Measurements from ENCODE around the gene NES.

The NES gene

GRCh38 chr1:156643778-156644092 lies 33.5 kb downstream of the NES start:
- no peak overlapping the region for H3K4me3 ChIP-seq (ENCODE audit: low read length)
- no peak for TF ChIP-seq CTCF (conservative IDR thresholded peaks at IDR 0.05; ENCODE audit: low read length)
- DNase-seq (ENCODE audit: low read depth) = no peak

- H3K4me3 ChIP-seq (ENCODE audit: low read length) = no peak overlapping the region
- no peak for TF ChIP-seq CTCF (conservative IDR thresholded peaks at IDR 0.05; ENCODE audit: low read length)
- DNase-seq (ENCODE audit: low read depth) = no peak
Observed at GRCh38 chr1:156643049-156643777, 34.0 kb downstream of the NES start.

- DNase-seq (ENCODE audit: low read depth) = no peak
- TF ChIP-seq CTCF (conservative IDR thresholded peaks at IDR 0.05; ENCODE audit: low read length) = no peak
- H3K4me3 ChIP-seq (ENCODE audit: low read length) = no peak overlapping the region
Observed at GRCh38 chr1:156642265-156643048, 34.8 kb downstream of the NES start.

- DNase-seq (ENCODE audit: low read depth) = no peak
- no peak within 1 kb of the TSS for H3K4me3 ChIP-seq (ENCODE audit: low read length)
- no peak for TF ChIP-seq CTCF (conservative IDR thresholded peaks at IDR 0.05; ENCODE audit: low read length)
Observed at GRCh38 chr1:156641761-156642264, 35.4 kb downstream of the NES start, which contains the start of gene BCAN. TSS of gene BCAN (plus strand) at chr1:156642117. CDS start at chr1:156646055, 3,938 bp downstream.

- no peak for DNase-seq (ENCODE audit: low read depth)
- H3K4me3 ChIP-seq (ENCODE audit: low read length) = no peak overlapping the region
- no peak for TF ChIP-seq CTCF (conservative IDR thresholded peaks at IDR 0.05; ENCODE audit: low read length)
Observed at GRCh38 chr1:156640842-156641706, 36.1 kb downstream of the NES start.

- no peak overlapping the region for H3K4me3 ChIP-seq (ENCODE audit: low read length)
- TF ChIP-seq CTCF (conservative IDR thresholded peaks at IDR 0.05; ENCODE audit: low read length) = no peak
- DNase-seq (ENCODE audit: low read depth) = no peak
Observed at GRCh38 chr1:156639601-156640101, 37.6 kb downstream of the NES start.

All from AG10803 (cell line).